WTC11 (cell line): Measurements from ENCODE around the gene ARHGAP19. TPM values are rescaled to one million over a fixed set of nuclear protein-coding genes. Genes with fewer than 3 reads are reported as not detected.
A peak's percentile ranks its signal among the peaks of the same experiment; 100 is the strongest.

Experiments
- ATAC-seq: fragments of 200-7000 bp; cut with Tn5 transposase; 2 replicates; pipeline ENCODE4 v1.10.0; 2021; ENCODE audit warnings: mild to moderate bottlenecking, moderate library complexity
- CTCF ChIA-PET: fragments of 300-600 bp; sonication (Branson Sonifier 250); formaldehyde crosslinking; loops from one replicate; lab custom pipeline; 2021; ENCODE audit warnings: antibody characterized with exemption; lab: Charles Lee
- POLR2A ChIA-PET: fragments of 350-600 bp; sonication (Branson Sonifier 250); formaldehyde crosslinking; loops from one replicate; lab custom pipeline; 2021; ENCODE audit warnings: antibody characterized with exemption; lab: Charles Lee
- DNase-seq: peaks from one replicate; pipeline ENCODE4 v3.0.0; 2021; ENCODE audit warnings: low spot score
- H3K27ac Mint-ChIP-seq: 2 replicates; pipeline ENCODE4 v1.8.0; 2021; ENCODE audit warnings: mixed read lengths
- H3K27me3 Mint-ChIP-seq: 2 replicates; pipeline ENCODE4 v1.8.0; 2021; ENCODE audit warnings: low read depth, mild to moderate bottlenecking, moderate library complexity, mixed read lengths
- H3K36me3 Mint-ChIP-seq: 2 replicates; pipeline ENCODE4 v1.8.0; 2021; ENCODE audit warnings: mixed read lengths
- H3K4me1 Mint-ChIP-seq: 2 replicates; pipeline ENCODE4 v1.8.0; 2022; ENCODE audit warnings: mixed read lengths
- H3K4me3 Mint-ChIP-seq: 2 replicates; pipeline ENCODE4 v1.8.0; 2021; ENCODE audit warnings: mild to moderate bottlenecking, moderate library complexity, mixed read lengths
- H3K9me3 Mint-ChIP-seq: 2 replicates; pipeline ENCODE4 v1.8.0; 2021; ENCODE audit warnings: mixed read lengths
- CREB1 ChIP-seq: sonication (generic); formaldehyde crosslinking; IDR thresholded peaks from 2 replicates; pipeline ENCODE4 v1.8.0; 2023; ENCODE audit warnings: mild to moderate bottlenecking, missing genetic modification reagents
- ERG ChIP-seq: fragments of 250-450 bp; sonication (Bioruptor Pico); IDR thresholded peaks from 2 replicates; pipeline ENCODE4 v1.8.0; 2021; ENCODE audit warnings: mild to moderate bottlenecking
- FOXJ3 ChIP-seq: sonication (generic); formaldehyde crosslinking; IDR thresholded peaks from 2 replicates; pipeline ENCODE4 v1.9.0; 2021; ENCODE audit warnings: missing genetic modification reagents, mild to moderate bottlenecking, borderline replicate concordance
- FOXP1 ChIP-seq: sonication (generic); formaldehyde crosslinking; IDR thresholded peaks from 2 replicates; pipeline ENCODE4 v1.8.0; 2022; ENCODE audit warnings: missing genetic modification reagents, mild to moderate bottlenecking, moderate library complexity, borderline replicate concordance
- GABPB1 ChIP-seq: sonication (generic); formaldehyde crosslinking; IDR thresholded peaks from 2 replicates; pipeline ENCODE4 v1.8.1; 2023; ENCODE audit warnings: mild to moderate bottlenecking, missing genetic modification reagents
- IRF1 ChIP-seq: sonication (generic); formaldehyde crosslinking; IDR thresholded peaks from 2 replicates; pipeline ENCODE4 v1.8.0; 2023; ENCODE audit warnings: missing genetic modification reagents
- KAT7 ChIP-seq: sonication (generic); formaldehyde crosslinking; IDR thresholded peaks from 2 replicates; pipeline ENCODE4 v1.8.1; 2023; ENCODE audit warnings: missing genetic modification reagents, mild to moderate bottlenecking, borderline replicate concordance
- MXD4 ChIP-seq: fragments of 250-450 bp; sonication (Bioruptor Pico); IDR thresholded peaks from 2 replicates; pipeline ENCODE4 v1.8.0; 2021; ENCODE audit warnings: mild to moderate bottlenecking, moderate library complexity, borderline replicate concordance
- NR2C2 ChIP-seq: sonication (generic); formaldehyde crosslinking; IDR thresholded peaks from 2 replicates; pipeline ENCODE4 v1.8.0; 2022; ENCODE audit warnings: mild to moderate bottlenecking, missing genetic modification reagents
- SMAD4 ChIP-seq: sonication (generic); formaldehyde crosslinking; IDR thresholded peaks from 2 replicates; pipeline ENCODE4 v1.8.0; 2022; ENCODE audit warnings: mild to moderate bottlenecking, missing genetic modification reagents
- SOX15 ChIP-seq: fragments of 250-450 bp; sonication (Bioruptor Pico); IDR thresholded peaks from 2 replicates; pipeline ENCODE4 v1.9.0; 2021; ENCODE audit warnings: mild to moderate bottlenecking
- SP1 ChIP-seq: sonication (generic); formaldehyde crosslinking; conservative IDR thresholded peaks from 2 replicates; pipeline ENCODE4 v1.8.1; 2022; ENCODE audit warnings: missing genetic modification reagents
- USF1 ChIP-seq: sonication (generic); formaldehyde crosslinking; IDR thresholded peaks from 2 replicates; pipeline ENCODE4 v1.8.0; 2022; ENCODE audit warnings: mild to moderate bottlenecking, missing genetic modification reagents
- ZNF396 ChIP-seq: fragments of 250-450 bp; sonication (Bioruptor Pico); IDR thresholded peaks from 2 replicates; pipeline ENCODE4 v1.8.0; 2021; ENCODE audit warnings: mild to moderate bottlenecking, moderate library complexity, borderline replicate concordance
- total RNA-seq: library from RNA; stranded (reverse); gene quantifications from 3 replicates; pipeline ENCODE4 v1.2.3, GENCODE V29; 2021
- TF ChIP-seq, protein P1 (sequence below): sonication (generic); formaldehyde crosslinking; IDR thresholded peaks from 2 replicates; pipeline ENCODE4 v1.8.0; 2023; ENCODE audit warnings: missing genetic modification reagents, mild to moderate bottlenecking, borderline replicate concordance
- TF ChIP-seq, protein P2 (sequence below): sonication (generic); formaldehyde crosslinking; IDR thresholded peaks from 2 replicates; pipeline ENCODE4 v1.8.0; 2022; ENCODE audit warnings: mild to moderate bottlenecking, missing genetic modification reagents
- TF ChIP-seq, protein P3 (sequence below): sonication (generic); formaldehyde crosslinking; IDR thresholded peaks from 2 replicates; pipeline ENCODE4 v1.8.1; 2023; ENCODE audit warnings: mild to moderate bottlenecking, missing genetic modification reagents
- TF ChIP-seq, protein P4 (sequence below): sonication (generic); formaldehyde crosslinking; IDR thresholded peaks from 2 replicates; pipeline ENCODE4 v1.8.1; 2023; ENCODE audit warnings: mild to moderate bottlenecking, missing genetic modification reagents, borderline replicate concordance

ARHGAP19 gene
- total RNA-seq, 1 experiment from 2014 or later: 42.2 TPM

GRCh38 chr10:97338041-97338440, 45.6 kb upstream of the ARHGAP19 start:
- Mint-ChIP-seq H3K27me3 (no peaks in the 10 kb centered on the region), H3K27ac (peak overlapping the region; percentile 92), H3K4me3 (peak overlapping the region; percentile 60), H3K9me3 (no peaks in the 10 kb centered on the region), H3K4me1 (peaks cover 47% of the 10 kb centered on the region), H3K36me3 (no peaks in the 10 kb centered on the region)
- TF ChIP-seq SOX15 (CRISPR knock-in tag): no peak
- ChIA-PET CTCF (interaction anchor here (0.6 to 1.0 kb wide), 2 partner anchors 8 to 17 kb away, joined by 3 to 5 read pairs; no protein-coding TSS in a partner anchor), POLR2A (no interaction called here)
- DNase-seq (no peak), ATAC-seq (no peak)

GRCh38 chr10:97336942-97337831, 44.8 kb upstream of the ARHGAP19 start:
- H3K36me3 Mint-ChIP-seq: no peaks in the 10 kb centered on the region
- peak; percentile 64 for DNase-seq
- peak; percentile 62 for ATAC-seq
- H3K9me3 Mint-ChIP-seq: no peaks in the 10 kb centered on the region
- peak overlapping the region; percentile 60 for H3K4me3 Mint-ChIP-seq
- peaks cover 48% of the 10 kb centered on the region for H3K4me1 Mint-ChIP-seq
- ChIA-PET CTCF (interaction anchor here (0.6 to 1.0 kb wide), 3 partner anchors 9 to 58 kb away, joined by 3 to 5 read pairs (median 4); no protein-coding TSS in a partner anchor), POLR2A (interaction anchor here (1.1 kb wide), 1 partner anchor 45 kb away, joined by 3 read pairs; the partner anchor contains the start of gene ARHGAP19)
- H3K27ac Mint-ChIP-seq: peak overlapping the region; percentile 92
- no peaks in the 10 kb centered on the region for H3K27me3 Mint-ChIP-seq
- TF ChIP-seq SMAD4 (CRISPR knock-in tag): no peak
- no peak for TF ChIP-seq KAT7 (CRISPR knock-in tag)
- TF ChIP-seq, protein P1, sequence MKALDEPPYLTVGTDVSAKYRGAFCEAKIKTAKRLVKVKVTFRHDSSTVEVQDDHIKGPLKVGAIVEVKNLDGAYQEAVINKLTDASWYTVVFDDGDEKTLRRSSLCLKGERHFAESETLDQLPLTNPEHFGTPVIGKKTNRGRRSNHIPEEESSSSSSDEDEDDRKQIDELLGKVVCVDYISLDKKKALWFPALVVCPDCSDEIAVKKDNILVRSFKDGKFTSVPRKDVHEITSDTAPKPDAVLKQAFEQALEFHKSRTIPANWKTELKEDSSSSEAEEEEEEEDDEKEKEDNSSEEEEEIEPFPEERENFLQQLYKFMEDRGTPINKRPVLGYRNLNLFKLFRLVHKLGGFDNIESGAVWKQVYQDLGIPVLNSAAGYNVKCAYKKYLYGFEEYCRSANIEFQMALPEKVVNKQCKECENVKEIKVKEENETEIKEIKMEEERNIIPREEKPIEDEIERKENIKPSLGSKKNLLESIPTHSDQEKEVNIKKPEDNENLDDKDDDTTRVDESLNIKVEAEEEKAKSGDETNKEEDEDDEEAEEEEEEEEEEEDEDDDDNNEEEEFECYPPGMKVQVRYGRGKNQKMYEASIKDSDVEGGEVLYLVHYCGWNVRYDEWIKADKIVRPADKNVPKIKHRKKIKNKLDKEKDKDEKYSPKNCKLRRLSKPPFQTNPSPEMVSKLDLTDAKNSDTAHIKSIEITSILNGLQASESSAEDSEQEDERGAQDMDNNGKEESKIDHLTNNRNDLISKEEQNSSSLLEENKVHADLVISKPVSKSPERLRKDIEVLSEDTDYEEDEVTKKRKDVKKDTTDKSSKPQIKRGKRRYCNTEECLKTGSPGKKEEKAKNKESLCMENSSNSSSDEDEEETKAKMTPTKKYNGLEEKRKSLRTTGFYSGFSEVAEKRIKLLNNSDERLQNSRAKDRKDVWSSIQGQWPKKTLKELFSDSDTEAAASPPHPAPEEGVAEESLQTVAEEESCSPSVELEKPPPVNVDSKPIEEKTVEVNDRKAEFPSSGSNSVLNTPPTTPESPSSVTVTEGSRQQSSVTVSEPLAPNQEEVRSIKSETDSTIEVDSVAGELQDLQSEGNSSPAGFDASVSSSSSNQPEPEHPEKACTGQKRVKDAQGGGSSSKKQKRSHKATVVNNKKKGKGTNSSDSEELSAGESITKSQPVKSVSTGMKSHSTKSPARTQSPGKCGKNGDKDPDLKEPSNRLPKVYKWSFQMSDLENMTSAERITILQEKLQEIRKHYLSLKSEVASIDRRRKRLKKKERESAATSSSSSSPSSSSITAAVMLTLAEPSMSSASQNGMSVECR: no peak
- TF ChIP-seq FOXJ3 (CRISPR knock-in tag): peak; percentile 68; the same call in 1 of the 2 replicates
- TF ChIP-seq IRF1 (CRISPR knock-in tag): no peak
- no peak for TF ChIP-seq GABPB1
- no peak for TF ChIP-seq MXD4 (CRISPR knock-in tag)
- no peak for TF ChIP-seq CREB1
- TF ChIP-seq, protein P2, sequence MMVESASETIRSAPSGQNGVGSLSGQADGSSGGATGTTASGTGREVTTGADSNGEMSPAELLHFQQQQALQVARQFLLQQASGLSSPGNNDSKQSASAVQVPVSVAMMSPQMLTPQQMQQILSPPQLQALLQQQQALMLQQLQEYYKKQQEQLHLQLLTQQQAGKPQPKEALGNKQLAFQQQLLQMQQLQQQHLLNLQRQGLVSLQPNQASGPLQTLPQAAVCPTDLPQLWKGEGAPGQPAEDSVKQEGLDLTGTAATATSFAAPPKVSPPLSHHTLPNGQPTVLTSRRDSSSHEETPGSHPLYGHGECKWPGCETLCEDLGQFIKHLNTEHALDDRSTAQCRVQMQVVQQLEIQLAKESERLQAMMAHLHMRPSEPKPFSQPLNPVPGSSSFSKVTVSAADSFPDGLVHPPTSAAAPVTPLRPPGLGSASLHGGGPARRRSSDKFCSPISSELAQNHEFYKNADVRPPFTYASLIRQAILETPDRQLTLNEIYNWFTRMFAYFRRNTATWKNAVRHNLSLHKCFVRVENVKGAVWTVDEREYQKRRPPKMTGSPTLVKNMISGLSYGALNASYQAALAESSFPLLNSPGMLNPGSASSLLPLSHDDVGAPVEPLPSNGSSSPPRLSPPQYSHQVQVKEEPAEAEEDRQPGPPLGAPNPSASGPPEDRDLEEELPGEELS (CRISPR knock-in tag): peak; percentile 96
- TF ChIP-seq FOXP1 (CRISPR knock-in tag): no peak
- no peak for TF ChIP-seq ERG (CRISPR knock-in tag)
- no peak for TF ChIP-seq USF1 (CRISPR knock-in tag)
- TF ChIP-seq SP1 (CRISPR knock-in tag): peak; percentile 56; the same call in 1 of the 2 replicates
- no peak for TF ChIP-seq ZNF396
- TF ChIP-seq, protein P3, sequence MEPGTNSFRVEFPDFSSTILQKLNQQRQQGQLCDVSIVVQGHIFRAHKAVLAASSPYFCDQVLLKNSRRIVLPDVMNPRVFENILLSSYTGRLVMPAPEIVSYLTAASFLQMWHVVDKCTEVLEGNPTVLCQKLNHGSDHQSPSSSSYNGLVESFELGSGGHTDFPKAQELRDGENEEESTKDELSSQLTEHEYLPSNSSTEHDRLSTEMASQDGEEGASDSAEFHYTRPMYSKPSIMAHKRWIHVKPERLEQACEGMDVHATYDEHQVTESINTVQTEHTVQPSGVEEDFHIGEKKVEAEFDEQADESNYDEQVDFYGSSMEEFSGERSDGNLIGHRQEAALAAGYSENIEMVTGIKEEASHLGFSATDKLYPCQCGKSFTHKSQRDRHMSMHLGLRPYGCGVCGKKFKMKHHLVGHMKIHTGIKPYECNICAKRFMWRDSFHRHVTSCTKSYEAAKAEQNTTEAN (CRISPR knock-in tag): peak; percentile 55; the same call in 1 of the 2 replicates
- TF ChIP-seq NR2C2 (CRISPR knock-in tag): no peak
- TF ChIP-seq, protein P4, sequence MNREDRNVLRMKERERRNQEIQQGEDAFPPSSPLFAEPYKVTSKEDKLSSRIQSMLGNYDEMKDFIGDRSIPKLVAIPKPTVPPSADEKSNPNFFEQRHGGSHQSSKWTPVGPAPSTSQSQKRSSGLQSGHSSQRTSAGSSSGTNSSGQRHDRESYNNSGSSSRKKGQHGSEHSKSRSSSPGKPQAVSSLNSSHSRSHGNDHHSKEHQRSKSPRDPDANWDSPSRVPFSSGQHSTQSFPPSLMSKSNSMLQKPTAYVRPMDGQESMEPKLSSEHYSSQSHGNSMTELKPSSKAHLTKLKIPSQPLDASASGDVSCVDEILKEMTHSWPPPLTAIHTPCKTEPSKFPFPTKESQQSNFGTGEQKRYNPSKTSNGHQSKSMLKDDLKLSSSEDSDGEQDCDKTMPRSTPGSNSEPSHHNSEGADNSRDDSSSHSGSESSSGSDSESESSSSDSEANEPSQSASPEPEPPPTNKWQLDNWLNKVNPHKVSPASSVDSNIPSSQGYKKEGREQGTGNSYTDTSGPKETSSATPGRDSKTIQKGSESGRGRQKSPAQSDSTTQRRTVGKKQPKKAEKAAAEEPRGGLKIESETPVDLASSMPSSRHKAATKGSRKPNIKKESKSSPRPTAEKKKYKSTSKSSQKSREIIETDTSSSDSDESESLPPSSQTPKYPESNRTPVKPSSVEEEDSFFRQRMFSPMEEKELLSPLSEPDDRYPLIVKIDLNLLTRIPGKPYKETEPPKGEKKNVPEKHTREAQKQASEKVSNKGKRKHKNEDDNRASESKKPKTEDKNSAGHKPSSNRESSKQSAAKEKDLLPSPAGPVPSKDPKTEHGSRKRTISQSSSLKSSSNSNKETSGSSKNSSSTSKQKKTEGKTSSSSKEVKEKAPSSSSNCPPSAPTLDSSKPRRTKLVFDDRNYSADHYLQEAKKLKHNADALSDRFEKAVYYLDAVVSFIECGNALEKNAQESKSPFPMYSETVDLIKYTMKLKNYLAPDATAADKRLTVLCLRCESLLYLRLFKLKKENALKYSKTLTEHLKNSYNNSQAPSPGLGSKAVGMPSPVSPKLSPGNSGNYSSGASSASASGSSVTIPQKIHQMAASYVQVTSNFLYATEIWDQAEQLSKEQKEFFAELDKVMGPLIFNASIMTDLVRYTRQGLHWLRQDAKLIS (CRISPR knock-in tag): no peak
